Measurements from ENCODE around the gene ZNF521.

The ZNF521 gene

GRCh38 chr18:25121442-25121841 lies 230.5 kb downstream of the ZNF521 start:
- Histone ChIP-seq H3K36me3 (ENCODE audit: low read length) (no peaks in the 10 kb centered on the region), H3K79me2 (ENCODE audit: insufficient read depth, low read length) (no peaks in the 10 kb centered on the region), H3K9me2 (replicated peaks; ENCODE audit: insufficient read depth, low read length) (no peaks in the 10 kb centered on the region), H3K27ac (ENCODE audit: low read depth, low read length) (no peak overlapping the region), H4K20me1 (ENCODE audit: low read depth, low read length) (no peaks in the 10 kb centered on the region), H2AFZ (ENCODE audit: low read depth, low read length, severe bottlenecking) (no peak overlapping the region), H3K4me2 (ENCODE audit: low read depth, low read length, poor library complexity, severe bottlenecking) (no peak overlapping the region), H3F3A (ENCODE audit: insufficient read depth) (no peaks in the 10 kb centered on the region), H3K9ac (ENCODE audit: low read length) (no peak overlapping the region), H3K4me3 (ENCODE audit: insufficient read depth, low read length, poor library complexity, severe bottlenecking) (no peak overlapping the region), H3K9me3 (ENCODE audit: insufficient read depth, low read length) (no peaks in the 10 kb centered on the region), H3K27me3 (ENCODE audit: low read length) (no peaks in the 10 kb centered on the region)
- TF ChIP-seq, protein P1, sequence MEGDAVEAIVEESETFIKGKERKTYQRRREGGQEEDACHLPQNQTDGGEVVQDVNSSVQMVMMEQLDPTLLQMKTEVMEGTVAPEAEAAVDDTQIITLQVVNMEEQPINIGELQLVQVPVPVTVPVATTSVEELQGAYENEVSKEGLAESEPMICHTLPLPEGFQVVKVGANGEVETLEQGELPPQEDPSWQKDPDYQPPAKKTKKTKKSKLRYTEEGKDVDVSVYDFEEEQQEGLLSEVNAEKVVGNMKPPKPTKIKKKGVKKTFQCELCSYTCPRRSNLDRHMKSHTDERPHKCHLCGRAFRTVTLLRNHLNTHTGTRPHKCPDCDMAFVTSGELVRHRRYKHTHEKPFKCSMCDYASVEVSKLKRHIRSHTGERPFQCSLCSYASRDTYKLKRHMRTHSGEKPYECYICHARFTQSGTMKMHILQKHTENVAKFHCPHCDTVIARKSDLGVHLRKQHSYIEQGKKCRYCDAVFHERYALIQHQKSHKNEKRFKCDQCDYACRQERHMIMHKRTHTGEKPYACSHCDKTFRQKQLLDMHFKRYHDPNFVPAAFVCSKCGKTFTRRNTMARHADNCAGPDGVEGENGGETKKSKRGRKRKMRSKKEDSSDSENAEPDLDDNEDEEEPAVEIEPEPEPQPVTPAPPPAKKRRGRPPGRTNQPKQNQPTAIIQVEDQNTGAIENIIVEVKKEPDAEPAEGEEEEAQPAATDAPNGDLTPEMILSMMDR (IDR thresholded peaks at IDR 0.05; ENCODE audit: insufficient read depth, low read length, poor library complexity, severe bottlenecking), result no peak
- no peak for TF ChIP-seq EZH2phosphoT487 (conservative IDR thresholded peaks at IDR 0.05; ENCODE audit: low read length)

DNA sequence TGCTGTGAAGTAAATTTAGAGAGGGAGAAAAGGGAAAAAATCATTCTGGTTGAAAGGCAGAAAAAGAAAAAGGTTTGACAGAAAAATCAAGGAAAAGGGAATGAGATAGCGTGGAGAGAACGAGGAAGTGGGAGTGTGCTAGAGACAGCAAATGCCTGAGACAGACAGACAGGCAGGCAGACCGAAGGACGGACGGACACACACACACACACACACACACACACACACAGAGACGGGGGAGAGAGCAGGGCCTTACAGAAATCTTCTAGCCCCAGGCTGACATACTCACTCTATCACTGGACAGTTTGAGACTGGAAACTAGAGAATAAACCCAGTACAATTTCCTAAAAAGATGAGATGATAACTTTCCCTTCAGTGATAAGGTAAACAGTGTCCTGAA lies 238.4 kb downstream of the ZNF521 start:
- TF ChIP-seq, protein P1 (IDR thresholded peaks at IDR 0.05; ENCODE audit: insufficient read depth, low read length, poor library complexity, severe bottlenecking), result no peak
- TF ChIP-seq EZH2phosphoT487 (conservative IDR thresholded peaks at IDR 0.05; ENCODE audit: low read length), result no peak

DNA sequence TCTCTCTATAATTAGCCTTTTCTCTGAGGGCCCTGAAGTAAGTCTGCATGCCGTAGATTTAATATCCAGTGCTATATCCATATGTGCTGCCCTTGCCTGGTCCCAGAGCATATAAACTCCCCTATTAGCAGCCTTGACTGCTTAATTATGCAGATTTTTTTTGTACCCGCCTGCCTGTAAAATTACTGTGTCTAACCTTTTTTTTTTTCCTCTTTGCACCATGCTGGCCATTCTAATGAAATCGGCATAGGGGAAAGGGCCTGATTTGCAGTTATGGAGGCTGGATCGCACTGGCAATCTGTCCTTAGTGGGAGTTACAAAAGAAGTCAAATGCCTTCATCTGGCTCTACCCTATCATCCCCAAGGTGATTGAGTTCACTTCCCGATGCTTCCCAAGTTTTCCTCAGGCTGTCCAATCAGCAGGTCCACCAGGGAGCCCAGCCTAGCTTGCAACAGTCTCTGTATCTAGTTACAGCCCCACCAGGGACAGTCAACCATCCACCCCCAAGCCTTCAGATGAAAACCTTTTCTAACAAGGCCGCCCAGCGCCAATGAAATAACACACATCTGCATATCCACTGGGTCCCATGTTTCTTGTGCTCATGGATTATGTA lies 239.0 kb downstream of the ZNF521 start:
- H3K27me3 ChIP-seq (ENCODE audit: low read length), result no peaks in the 10 kb centered on the region

More for the DNA sequence above, 238.4 kb downstream of the ZNF521 start:
- H4K20me1 ChIP-seq (ENCODE audit: low read depth, low read length), result no peaks in the 10 kb centered on the region
- no peak overlapping the region for H3K4me3 ChIP-seq (ENCODE audit: insufficient read depth, low read length, poor library complexity, severe bottlenecking)
- no peaks in the 10 kb centered on the region for H3K79me2 ChIP-seq (ENCODE audit: insufficient read depth, low read length)
- no peaks in the 10 kb centered on the region for H3K9me2 ChIP-seq (replicated peaks; ENCODE audit: insufficient read depth, low read length)
- no peaks in the 10 kb centered on the region for H3K36me3 ChIP-seq (ENCODE audit: low read length)
- H3K9ac ChIP-seq (ENCODE audit: low read length), result no peak overlapping the region
- no peak overlapping the region for H2AFZ ChIP-seq (ENCODE audit: low read depth, low read length, severe bottlenecking)
- H3K27me3 ChIP-seq (ENCODE audit: low read length), result no peaks in the 10 kb centered on the region
- H3K27ac ChIP-seq (ENCODE audit: low read depth, low read length), result no peak overlapping the region
- H3K4me2 ChIP-seq (ENCODE audit: low read depth, low read length, poor library complexity, severe bottlenecking), result no peak overlapping the region
- H3K9me3 ChIP-seq (ENCODE audit: insufficient read depth, low read length), result no peaks in the 10 kb centered on the region
- no peaks in the 10 kb centered on the region for H3F3A ChIP-seq (ENCODE audit: insufficient read depth)

More for the DNA sequence above, 239.0 kb downstream of the ZNF521 start:
- Histone ChIP-seq H3K9me3 (ENCODE audit: insufficient read depth, low read length) (no peaks in the 10 kb centered on the region), H4K20me1 (ENCODE audit: low read depth, low read length) (no peaks in the 10 kb centered on the region), H3K27ac (ENCODE audit: low read depth, low read length) (no peak overlapping the region), H2AFZ (ENCODE audit: low read depth, low read length, severe bottlenecking) (no peak overlapping the region), H3K4me3 (ENCODE audit: insufficient read depth, low read length, poor library complexity, severe bottlenecking) (no peak overlapping the region), H3F3A (ENCODE audit: insufficient read depth) (no peaks in the 10 kb centered on the region), H3K4me2 (ENCODE audit: low read depth, low read length, poor library complexity, severe bottlenecking) (no peak overlapping the region), H3K36me3 (ENCODE audit: low read length) (no peaks in the 10 kb centered on the region), H3K79me2 (ENCODE audit: insufficient read depth, low read length) (no peaks in the 10 kb centered on the region), H3K9ac (ENCODE audit: low read length) (no peak overlapping the region), H3K9me2 (replicated peaks; ENCODE audit: insufficient read depth, low read length) (no peaks in the 10 kb centered on the region)
- TF ChIP-seq, protein P1 (IDR thresholded peaks at IDR 0.05; ENCODE audit: insufficient read depth, low read length, poor library complexity, severe bottlenecking), result no peak
- no peak for TF ChIP-seq EZH2phosphoT487 (conservative IDR thresholded peaks at IDR 0.05; ENCODE audit: low read length)

Data from SU-DHL-6 (cell line).